Thyroid gland (tissue), 4 donors: Measurements from ENCODE around the gene SETBP1.

ENCODE experiments used
- POLR2A ChIP-seq, 2 donors: fragments of 450-650 bp; IDR thresholded peaks; one replicate each; pipeline ENCODE4 v1.6.1; 2017; ENCODE audit warnings: antibody characterized with exemption in 2 of 2, mild to moderate bottlenecking in 2 of 2, moderate library complexity in 1 of 2
- TF ChIP-seq, protein P1 (sequence below), 6 experiments: fragments of 200-600 bp in 3 of 6; fragments of 450-650 bp in 3 of 6; sonication (generic) in 3 of 6; IDR thresholded peaks; one replicate each; pipeline ENCODE4 v1.5.1; 2016 to 2019; ENCODE audit warnings: antibody characterized with exemption in 6 of 6, mild to moderate bottlenecking in 2 of 6, inconsistent platforms in 1 of 6, moderate library complexity in 1 of 6

DNA sequence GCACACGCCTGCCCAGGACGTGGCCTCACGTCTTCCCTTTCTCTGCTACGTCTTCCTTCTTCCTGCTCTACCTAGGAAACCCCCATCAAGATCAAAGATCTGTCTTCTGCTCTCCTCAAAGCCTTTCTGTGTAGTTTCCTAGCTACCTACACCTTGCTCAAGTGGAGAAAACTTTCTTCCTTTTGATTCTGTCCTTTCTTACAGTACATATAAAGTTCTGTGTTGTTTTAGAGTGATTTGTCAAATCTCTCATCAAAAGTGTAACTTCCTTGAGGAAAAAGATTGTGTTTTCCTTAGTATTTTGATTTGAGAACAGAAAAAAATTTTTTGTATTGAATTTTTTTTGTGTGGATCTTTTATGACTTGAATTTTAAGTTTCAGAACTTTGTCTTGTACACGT, 17.8 kb downstream of the SETBP1 start:
- TF ChIP-seq, protein P1, sequence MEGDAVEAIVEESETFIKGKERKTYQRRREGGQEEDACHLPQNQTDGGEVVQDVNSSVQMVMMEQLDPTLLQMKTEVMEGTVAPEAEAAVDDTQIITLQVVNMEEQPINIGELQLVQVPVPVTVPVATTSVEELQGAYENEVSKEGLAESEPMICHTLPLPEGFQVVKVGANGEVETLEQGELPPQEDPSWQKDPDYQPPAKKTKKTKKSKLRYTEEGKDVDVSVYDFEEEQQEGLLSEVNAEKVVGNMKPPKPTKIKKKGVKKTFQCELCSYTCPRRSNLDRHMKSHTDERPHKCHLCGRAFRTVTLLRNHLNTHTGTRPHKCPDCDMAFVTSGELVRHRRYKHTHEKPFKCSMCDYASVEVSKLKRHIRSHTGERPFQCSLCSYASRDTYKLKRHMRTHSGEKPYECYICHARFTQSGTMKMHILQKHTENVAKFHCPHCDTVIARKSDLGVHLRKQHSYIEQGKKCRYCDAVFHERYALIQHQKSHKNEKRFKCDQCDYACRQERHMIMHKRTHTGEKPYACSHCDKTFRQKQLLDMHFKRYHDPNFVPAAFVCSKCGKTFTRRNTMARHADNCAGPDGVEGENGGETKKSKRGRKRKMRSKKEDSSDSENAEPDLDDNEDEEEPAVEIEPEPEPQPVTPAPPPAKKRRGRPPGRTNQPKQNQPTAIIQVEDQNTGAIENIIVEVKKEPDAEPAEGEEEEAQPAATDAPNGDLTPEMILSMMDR (IDR thresholded peaks at IDR 0.05) = no peak
- no peak for TF ChIP-seq POLR2A (IDR thresholded peaks at IDR 0.05)
